Activated T-cell treated with anti-CD3 and anti-CD28 coated beads for 4 hours (primary cell): ENCODE measurements around the gene ESR1.
"Not testable (repeated sequence)": the region's sequence is repeated elsewhere in the genome, so short reads cannot be mapped to it uniquely, and the experiment has no call there.

Source experiments
- DNase-seq: peaks from one replicate; pipeline ENCODE4 v3.0.0-alpha.2; 2020

The ESR1 gene

GRCh38 chr6:151899796-151900195 is 92.3 kb downstream of the ESR1 start:
- not testable (repeated sequence) for DNase-seq

DNA sequence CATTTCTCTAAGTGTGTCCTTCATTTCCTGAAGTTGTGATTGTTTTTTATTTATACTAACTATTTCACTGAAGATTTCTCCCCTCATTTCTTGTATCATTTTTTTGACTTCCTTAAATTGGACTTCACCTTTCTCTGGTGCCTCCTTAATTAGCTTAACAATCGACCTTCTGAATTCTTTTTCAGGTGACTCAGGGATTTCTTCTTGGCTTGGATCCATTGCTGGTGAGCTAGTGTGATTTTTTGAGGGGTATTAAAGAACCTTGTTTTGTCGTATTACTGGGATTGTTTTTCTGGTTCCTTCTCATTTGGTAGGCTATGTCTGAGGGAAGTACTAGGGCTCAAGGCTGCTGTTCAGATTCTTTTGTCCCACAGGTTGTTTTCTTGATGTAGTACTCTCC is 92.8 kb downstream of the ESR1 start:
- no peak for DNase-seq

DNA sequence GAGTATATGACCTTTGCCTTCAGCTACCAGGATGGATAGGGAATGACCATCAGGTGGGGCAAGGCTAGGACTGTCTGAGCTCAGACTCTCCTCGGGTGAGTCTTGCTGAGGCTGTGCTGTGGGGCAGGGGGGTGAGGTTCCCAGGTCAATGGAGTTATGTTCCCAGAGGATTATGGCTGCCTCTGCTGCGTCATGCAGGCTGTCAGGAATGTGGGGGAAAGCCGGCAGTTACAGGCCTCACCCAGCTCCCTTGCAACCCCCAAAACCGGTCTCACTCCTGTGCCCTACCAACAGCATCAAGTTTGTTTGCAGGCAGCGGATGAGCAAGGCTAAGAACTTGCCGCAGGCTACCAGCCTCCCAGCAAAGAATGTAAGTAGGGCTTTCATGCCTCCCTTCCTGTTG is 93.5 kb downstream of the ESR1 start:
- DNase-seq = no peak

- no peak for DNase-seq
These were observed 97.1 kb downstream of the ESR1 start for GRCh38 chr6:151904631-151905030.

- no peak for DNase-seq
These were observed 97.6 kb downstream of the ESR1 start for GRCh38 chr6:151905072-151905471.

- DNase-seq = no peak
These were observed 98.4 kb downstream of the ESR1 start for GRCh38 chr6:151905854-151906253.

DNA sequence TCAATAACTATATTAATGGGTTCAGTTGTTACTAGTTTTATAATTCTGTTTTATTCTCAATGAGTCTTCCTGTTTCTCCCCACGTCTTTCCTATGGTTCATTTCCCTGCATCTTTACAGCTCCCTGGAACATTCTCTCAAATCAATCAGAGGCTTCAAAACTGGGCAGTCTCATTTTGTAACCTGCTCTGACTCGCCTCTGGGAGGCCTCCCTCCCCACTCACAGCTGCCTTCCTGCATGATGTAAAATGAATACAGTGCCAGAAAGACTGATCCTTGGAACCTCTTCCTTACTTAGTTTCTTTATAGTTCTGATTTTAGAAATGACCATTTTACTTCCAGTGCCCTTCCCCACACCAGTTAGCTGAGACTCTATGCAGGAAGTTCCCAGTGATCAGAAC is 103.9 kb downstream of the ESR1 start:
- no peak for DNase-seq

DNA sequence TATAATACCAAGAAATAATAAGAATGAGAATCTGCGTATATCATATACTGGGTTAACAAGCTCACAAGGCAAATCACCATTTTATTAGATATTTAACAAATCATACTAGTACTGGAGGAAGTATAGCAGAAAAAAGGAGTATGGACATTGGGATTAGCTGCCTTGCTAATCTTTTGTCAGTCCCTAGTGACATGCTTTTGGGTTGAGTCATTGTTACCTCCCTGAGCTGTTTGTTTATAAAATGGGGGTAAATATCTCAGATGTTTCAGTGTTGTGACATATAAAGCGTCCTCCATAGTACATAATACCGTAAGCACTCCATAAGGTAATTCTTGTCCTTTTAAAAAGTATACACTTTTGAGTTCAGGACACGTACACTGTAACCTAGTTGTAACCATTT is 107.0 kb downstream of the ESR1 start:
- no peak for DNase-seq

- no peak for DNase-seq
These were observed 108.6 kb downstream of the ESR1 start for GRCh38 chr6:151916075-151916474.

DNA sequence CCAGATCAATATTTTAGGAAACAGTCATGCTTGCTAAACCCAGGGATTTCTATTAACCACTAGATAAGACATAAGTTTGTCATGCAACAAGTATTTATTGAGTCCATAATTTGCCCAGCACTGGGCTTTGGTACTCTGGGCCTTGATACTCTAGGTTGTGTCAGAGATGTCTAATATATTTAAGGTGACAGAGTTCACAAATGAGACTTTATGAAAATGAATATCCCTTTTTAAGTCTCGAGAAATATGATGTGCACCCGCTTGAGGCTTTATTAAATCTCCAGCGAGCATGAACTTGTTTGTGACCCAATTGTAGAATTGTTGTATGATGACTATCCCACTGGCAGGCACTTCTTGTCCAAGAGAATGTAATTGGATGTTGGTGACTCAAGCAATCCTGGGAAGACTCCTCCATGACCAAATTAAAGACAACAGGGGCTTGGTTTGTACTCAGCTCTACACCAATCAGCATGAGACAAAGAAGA is 109.2 kb downstream of the ESR1 start:
- no peak for DNase-seq

DNA sequence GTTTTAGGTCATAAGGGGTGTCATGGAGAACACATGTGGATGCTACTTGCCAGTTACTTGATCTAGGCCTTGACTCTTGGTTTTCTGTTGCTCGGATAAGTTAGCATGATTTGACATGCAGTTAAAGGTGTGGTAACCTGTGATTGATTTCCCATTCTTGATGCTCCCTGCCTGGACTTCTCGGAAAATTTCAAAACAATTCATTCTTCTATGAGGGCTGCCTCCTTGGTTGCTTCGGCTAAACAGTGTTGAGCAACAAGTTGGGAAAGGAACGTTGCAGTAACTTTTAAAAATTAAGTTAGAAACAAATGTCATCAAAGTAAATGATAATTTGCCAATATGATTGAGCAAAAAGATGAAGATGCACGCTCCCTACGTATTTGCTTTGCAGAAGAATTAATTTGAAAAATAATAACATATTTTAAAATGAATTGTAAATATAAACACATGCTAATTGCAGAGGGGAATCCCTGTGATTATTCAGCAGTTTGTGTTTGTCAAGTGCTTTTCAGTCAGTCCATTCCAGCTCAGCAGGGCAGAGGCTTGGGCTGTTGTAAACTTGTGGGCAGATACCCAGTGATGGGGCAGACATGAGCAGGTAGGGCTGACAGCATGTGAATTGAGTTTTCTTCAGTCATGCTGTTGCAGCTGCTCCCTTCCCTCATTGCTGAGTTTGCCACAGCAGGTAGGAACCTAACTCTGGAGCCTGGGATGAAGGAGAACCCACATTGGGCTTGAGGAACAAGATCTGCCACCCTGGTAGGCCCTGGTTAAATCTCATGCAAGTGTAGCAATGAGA is 110.2 kb downstream of the ESR1 start:
- DNase-seq = no peak

GRCh38 chr6:151940307-151940706 is 132.8 kb downstream of the ESR1 start:
- DNase-seq = no peak

GRCh38 chr6:151948002-151948743 is 140.7 kb downstream of the ESR1 start:
- DNase-seq = no peak

DNA sequence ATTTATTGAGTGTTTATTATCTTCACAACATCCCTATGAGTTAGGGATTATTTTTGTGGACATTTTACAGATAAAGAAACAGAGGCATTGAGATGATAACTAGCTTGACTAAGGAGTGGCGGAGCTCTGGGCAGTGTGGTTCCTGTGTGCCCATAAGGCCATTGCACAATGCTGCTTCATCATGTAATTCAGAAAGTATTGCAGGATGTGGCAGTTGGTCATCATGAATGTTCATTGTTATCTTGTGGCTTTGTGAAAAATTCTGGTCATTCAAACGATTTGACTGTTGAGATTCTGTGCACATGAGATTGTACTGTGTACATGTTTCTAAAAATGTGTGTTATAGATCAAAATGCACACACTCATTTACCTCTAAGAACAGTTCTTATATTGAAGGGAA is 150.8 kb downstream of the ESR1 start:
- DNase-seq = no peak

DNA sequence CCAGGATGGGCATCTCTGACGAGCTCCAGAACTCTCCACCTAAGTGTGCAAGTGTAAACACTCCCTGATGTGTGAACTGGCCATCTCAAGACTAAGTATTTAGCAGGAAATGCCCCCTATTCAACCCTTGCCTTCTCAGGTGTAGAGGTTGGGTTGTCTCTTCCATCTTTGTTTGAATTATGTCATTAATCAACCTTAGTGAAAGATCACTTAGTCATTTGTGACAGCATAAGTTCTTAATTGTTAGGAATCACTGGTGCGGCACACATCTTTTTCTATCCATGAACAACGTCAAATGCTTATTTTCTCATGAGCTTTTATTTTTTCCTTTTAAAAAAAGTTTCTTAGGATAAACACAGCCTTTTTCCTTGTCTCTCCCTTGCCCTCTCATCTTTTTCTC is 151.6 kb downstream of the ESR1 start:
- no peak for DNase-seq

DNA sequence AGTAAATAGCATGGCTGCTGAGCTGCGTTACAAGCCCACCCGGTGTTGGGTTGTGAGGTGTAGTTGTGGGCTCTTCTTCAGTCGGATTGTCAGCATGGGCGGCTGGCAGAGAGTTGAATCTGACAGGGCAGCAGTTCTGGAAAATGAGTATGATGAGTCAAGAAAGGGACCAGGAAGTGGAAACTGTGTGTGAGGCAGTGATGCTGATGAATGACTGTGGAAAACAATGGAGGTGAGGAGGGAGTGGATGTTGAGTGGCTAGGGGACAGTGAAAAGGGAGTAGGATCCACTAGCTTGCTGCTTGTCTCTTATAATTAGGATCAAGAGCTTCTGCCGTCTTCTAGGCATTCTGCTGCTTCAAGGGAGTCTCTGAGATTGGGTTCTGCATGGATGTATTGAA is 154.3 kb downstream of the ESR1 start:
- no peak for DNase-seq

DNA sequence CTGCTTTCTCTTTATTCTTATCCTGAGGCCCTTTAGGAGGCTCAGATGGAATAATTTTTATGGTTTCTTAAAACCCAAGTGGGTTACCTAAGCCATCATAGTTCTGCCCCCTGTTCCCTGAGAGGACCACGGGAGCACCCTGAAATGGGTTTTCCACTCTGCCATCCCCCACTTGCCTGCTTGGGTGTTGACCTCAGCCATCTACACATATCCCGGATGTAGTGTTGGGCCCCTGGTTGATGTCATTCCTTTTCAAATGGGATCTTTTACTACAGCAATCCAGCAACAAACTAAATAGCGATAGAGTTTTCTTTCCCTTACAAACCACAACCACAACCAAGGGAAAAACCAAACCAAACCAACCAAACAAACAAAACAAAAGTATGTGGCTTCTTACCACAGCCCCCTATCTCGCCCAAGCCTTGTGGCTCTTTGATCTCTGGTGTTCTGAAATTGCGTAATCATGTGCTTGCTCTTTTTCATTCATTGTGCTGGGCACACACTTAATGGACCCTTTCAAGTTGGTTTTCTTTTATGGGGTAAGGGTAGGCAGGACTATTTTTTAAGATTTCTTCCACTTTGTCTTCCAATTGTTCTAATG is 154.9 kb downstream of the ESR1 start:
- DNase-seq = no peak

DNA sequence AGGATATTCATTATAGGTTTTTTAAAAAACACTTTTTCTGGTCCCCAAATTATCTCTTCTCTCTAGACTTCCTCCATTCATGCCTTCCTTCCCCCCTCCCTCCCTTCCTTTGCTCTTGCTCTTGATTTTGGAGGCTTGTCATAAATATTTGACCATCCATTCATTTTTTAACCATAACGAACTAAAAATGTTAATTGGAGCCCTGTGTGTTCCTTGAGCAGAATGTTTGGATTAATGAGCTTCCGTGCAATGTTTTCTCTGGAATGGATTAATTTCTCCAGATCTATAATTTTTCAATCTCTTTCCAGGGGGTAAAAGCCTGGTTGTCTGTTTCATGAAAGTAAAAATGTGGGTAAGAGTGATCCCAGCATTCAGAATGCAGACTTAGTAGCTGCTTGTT is 155.5 kb downstream of the ESR1 start:
- no peak for DNase-seq

DNA sequence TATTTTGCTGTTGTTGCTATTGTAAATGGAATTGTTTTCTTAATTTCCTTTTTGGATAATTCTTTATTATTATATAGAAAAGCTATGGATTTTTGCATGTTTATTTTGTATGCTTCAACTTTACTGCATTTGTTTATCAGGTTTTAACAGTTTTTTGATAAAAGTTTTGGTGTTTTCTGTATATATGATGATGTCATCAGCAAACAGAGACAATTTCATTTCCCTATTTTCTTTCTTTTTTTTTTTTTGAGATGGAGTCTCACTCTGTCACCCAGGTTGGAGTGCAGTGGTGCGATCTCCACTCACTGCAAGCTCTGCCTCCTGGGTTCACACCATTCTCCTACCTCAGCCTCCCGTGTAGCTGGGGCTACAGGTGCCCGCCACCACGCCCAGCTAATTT is 156.9 kb downstream of the ESR1 start:
- not testable (repeated sequence) for DNase-seq

DNA sequence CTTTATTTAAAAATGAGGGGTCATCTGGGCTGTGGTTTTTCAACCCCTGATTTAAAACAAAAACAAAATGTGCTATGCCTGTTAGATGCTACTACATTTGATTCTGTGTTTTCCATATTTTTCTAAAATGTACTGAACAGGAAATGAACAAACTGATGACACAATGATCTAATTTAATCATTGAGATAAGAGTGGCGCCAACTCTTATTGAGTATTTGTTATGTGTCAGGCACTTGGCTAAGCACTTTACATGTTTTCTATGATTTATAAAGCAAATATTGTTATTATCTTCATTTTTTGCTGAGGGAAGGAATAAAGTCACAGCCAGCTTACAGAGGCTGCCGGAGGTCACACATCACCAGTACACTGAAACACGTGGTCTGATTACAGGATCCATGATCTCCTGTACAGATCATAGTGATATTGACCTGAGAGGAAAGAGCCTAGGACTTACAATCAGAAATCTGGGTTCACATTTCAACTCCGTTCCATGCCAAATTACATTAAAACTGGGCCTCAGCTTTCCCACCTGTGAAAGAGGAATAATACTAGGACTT is 166.7 kb downstream of the ESR1 start:
- no peak for DNase-seq

DNA sequence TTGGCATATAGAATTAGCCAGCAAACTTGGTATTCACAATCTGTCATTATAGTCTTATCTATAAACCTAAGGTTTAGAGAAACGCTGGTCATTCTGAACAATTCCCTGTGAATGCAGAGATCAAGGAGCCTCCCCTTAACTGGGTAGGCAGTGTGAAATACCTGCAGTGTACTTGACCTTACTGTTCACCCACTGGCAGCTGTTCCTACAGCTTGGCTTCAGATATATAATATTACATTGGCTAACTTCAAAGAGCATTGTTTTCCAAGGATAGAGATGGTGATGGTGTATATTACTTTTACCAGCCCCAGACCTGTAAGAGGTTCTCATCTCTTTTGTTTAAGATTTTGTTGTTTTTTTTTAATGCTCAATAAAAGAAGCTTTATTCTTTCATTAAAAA is 168.3 kb downstream of the ESR1 start:
- no peak for DNase-seq

- DNase-seq = not testable (repeated sequence)
These were observed 180.7 kb downstream of the ESR1 start for GRCh38 chr6:151988199-151988598.

DNA sequence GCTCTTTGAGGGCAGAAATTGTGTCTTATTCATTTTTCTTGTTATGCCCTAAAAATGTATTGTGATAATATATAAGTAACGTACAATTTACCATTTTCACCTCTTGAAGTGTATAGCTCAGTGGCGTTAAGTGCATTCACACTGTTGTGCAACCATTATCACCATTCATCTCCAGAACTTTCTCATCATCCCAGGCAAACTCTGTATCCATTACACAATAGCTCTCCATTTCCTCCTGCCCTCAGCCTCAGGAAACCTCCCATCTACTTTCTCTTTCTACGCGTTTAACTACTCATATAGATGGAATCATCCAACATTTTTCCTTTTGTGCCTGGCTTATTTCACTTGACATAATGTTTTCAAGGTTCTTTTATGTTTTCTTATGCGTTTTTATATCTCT is 184.6 kb downstream of the ESR1 start:
- DNase-seq = no peak

- no peak for DNase-seq
These were observed 185.9 kb downstream of the ESR1 start for GRCh38 chr6:151993364-151993763.
